ENCODE data around the gene SCARF2. TPM values are rescaled to one million over a fixed set of nuclear protein-coding genes. Genes with fewer than 3 reads are reported as not detected.

Gene SCARF2
- total and polyA plus RNA-seq, 8 donors = 15.8 to 36.4 (median 23.5) TPM

GRCh38 chr22:20399866-20400605, 37.6 kb downstream of the SCARF2 start:
- no peaks in the 10 kb centered on the region for H3K9me3 ChIP-seq
- H3K4me1 ChIP-seq = peaks cover 12 to 18% of the 10 kb centered on the region in 2 donors
- peaks cover 0 to 12% of the 10 kb centered on the region in 2 donors for H3K36me3 ChIP-seq
- TF ChIP-seq CTCF (IDR thresholded peaks at IDR 0.05) = no peak
- intact Hi-C loops (cut with DNase I) = no loop called here
- no peak for DNase-seq
- H3K27me3 ChIP-seq = no peaks in the 10 kb centered on the region
- no peak for ATAC-seq
- no peak overlapping the region for H3K4me3 ChIP-seq
- no peak overlapping the region for H3K27ac ChIP-seq

- intact Hi-C loops (cut with DNase I) = no loop called here
- TF ChIP-seq CTCF (IDR thresholded peaks at IDR 0.05) = no peak
- ATAC-seq = no peak
- Histone ChIP-seq H3K36me3 (peaks cover 0 to 2% of the 10 kb centered on the region in 2 donors), H3K4me3 (no peak overlapping the region), H3K27me3 (no peaks in the 10 kb centered on the region), H3K9me3 (no peaks in the 10 kb centered on the region), H3K27ac (no peak overlapping the region), H3K4me1 (peaks cover 12 to 30% of the 10 kb centered on the region in 2 donors)
- no peak for DNase-seq
Observed at GRCh38 chr22:20398420-20398819, 39.2 kb downstream of the SCARF2 start.

- intact Hi-C loops (cut with DNase I) = no loop called here
- no peak for TF ChIP-seq CTCF (IDR thresholded peaks at IDR 0.05)
- H3K36me3 ChIP-seq = no peaks in the 10 kb centered on the region
- H3K4me1 ChIP-seq = peaks cover 12 to 33% of the 10 kb centered on the region in 2 donors
- ATAC-seq = no peak
- no peaks in the 10 kb centered on the region for H3K27me3 ChIP-seq
- no peak for DNase-seq
- no peaks in the 10 kb centered on the region for H3K9me3 ChIP-seq
- H3K4me3 ChIP-seq = no peak overlapping the region
- H3K27ac ChIP-seq = no peak overlapping the region
Observed at GRCh38 chr22:20397498-20397897, 40.1 kb downstream of the SCARF2 start.

- ATAC-seq (no peak), DNase-seq (no peak)
- Histone ChIP-seq H3K27me3 (no peaks in the 10 kb centered on the region), H3K4me1 (peaks cover 12 to 33% of the 10 kb centered on the region in 2 donors), H3K27ac (no peak overlapping the region), H3K4me3 (no peak overlapping the region), H3K9me3 (no peaks in the 10 kb centered on the region), H3K36me3 (no peaks in the 10 kb centered on the region)
- intact Hi-C loops (cut with DNase I) = no loop called here
- no peak for TF ChIP-seq CTCF (IDR thresholded peaks at IDR 0.05)
Observed at GRCh38 chr22:20396639-20397038, 41.0 kb downstream of the SCARF2 start.

GRCh38 chr22:20395907-20396287, 41.7 kb downstream of the SCARF2 start:
- H3K4me3 ChIP-seq = peak overlapping the region in 1 of 2 donors; percentile 3
- H3K27ac ChIP-seq = no peak overlapping the region
- no peaks in the 10 kb centered on the region for H3K27me3 ChIP-seq
- intact Hi-C loops (cut with DNase I) = no loop called here
- no peaks in the 10 kb centered on the region for H3K36me3 ChIP-seq
- no peaks in the 10 kb centered on the region for H3K9me3 ChIP-seq
- DNase-seq (no peak), ATAC-seq (no peak)
- H3K4me1 ChIP-seq = peaks cover 12 to 33% of the 10 kb centered on the region in 2 donors
- no peak for TF ChIP-seq CTCF (IDR thresholded peaks at IDR 0.05)

Data from left lung (tissue), 10 donors.